ENCODE measurements around the gene KCNJ6. TPM values are rescaled to one million over a fixed set of nuclear protein-coding genes. Genes with fewer than 3 reads are reported as not detected.

The KCNJ6 gene
- total RNA-seq, 1 experiment from 2014 or later = 0.05 TPM

DNA sequence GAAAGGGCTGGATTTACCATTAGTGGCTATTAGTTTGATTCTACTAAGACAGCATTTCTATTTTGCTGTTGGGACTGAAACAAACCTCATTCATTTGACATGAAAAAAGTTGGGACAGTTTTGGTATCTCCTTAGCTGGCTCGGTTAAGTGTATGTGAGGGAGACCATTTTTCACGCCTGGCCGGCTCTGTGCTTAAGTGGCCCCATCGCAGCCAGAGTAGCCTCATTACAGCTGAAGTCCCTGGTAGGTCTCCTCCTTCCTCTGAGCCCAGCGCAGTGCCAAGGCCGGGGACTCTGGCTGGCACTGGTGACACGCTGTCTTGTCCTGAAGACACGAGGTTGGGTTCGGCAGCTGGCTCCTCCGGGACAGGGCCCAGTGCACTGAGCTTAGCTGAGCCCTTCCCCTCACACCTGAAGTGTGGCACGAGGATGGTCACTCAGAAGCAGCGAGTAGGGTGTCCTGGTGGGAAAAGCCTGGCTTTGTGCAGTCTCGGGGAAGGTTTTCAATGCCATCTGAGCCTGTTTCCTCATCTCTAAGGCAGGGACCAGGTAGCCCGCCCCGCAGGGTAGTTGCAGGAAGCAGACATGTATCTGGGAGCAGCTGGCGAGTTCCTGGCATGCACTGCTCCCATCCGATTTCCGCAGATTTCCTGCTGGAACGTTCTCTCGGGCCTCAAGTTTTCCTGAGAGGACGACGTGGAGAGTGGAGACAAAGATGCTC is 353.2 kb downstream of the KCNJ6 start:
- TSS peak; percentile 67 for BruUV-seq (replicated peaks)
- TF ChIP-seq, protein P1, sequence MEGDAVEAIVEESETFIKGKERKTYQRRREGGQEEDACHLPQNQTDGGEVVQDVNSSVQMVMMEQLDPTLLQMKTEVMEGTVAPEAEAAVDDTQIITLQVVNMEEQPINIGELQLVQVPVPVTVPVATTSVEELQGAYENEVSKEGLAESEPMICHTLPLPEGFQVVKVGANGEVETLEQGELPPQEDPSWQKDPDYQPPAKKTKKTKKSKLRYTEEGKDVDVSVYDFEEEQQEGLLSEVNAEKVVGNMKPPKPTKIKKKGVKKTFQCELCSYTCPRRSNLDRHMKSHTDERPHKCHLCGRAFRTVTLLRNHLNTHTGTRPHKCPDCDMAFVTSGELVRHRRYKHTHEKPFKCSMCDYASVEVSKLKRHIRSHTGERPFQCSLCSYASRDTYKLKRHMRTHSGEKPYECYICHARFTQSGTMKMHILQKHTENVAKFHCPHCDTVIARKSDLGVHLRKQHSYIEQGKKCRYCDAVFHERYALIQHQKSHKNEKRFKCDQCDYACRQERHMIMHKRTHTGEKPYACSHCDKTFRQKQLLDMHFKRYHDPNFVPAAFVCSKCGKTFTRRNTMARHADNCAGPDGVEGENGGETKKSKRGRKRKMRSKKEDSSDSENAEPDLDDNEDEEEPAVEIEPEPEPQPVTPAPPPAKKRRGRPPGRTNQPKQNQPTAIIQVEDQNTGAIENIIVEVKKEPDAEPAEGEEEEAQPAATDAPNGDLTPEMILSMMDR (IDR thresholded peaks at IDR 0.05; ENCODE audit: unreplicated experiment) = no peak
- Mint-ChIP-seq H3K9me3 (ENCODE audit: low read depth, unreplicated experiment) (peaks cover 6% of the 10 kb centered on the region), H3K4me1 (ENCODE audit: low read depth, unreplicated experiment) (peaks cover 15% of the 10 kb centered on the region), H3K36me3 (ENCODE audit: insufficient read depth, unreplicated experiment) (peaks cover 29% of the 10 kb centered on the region), H3K4me3 (ENCODE audit: low read depth, unreplicated experiment) (peak overlapping the region; percentile 80), H3K27ac (ENCODE audit: unreplicated experiment) (peak overlapping the region; percentile 39), H3K27me3 (ENCODE audit: unreplicated experiment) (peaks cover 12% of the 10 kb centered on the region)
- DNase-seq = peak; percentile 11
- intact Hi-C loops (cut with micrococcal nuclease; ENCODE audit: unreplicated experiment) = no loop called here
- CTCF ChIA-PET = interaction anchor here (0.6 to 1.9 kb wide), 9 partner anchors 19 to 755 kb away, joined by 3 to 5 read pairs (median 4); no protein-coding TSS in a partner anchor

DNA sequence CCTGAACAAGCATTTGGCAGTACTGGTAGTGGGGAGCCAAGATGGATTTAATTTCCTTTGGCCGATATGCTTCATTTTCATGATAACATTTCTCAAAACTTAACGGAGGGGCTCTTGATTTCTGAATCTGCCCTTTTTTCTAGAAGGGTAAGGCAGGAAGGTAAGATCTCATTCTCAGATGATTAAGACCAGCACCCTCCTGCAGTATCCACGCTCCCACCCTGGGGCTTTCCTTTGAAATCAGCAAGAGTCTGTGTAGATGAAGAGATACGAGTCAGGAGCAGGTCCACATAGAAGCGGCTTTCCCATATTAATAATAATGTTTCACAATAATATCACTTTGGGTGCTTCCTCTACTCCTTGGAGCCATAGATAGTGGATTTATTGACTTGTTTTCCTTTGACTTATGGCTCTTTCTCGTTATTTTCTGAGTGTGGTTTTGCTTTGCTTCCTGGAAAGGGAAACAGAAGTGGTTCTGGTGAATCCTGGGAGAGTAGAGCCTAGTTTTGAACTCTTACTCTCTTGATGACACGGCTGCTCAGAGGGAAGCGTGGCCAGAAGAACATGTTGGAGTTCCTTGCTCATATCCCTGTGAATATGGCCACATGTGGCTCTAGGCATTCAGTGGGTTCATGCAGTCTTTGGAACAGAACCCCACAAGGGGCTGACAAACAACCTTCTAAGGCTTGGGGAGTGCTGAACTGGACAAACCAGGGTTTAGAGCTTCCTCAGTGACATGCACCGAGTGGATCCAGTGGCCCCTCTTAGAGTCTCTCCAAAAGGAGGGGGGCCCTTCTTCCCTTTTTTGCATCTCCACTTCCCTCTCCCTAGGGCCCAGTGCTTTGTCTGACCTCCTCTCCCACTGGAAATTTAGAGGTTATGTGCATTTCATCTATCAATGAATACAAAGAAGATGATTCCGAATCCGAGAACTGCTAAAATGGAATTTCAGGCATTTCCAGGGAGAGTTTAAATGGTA is 354.0 kb downstream of the KCNJ6 start:
- Mint-ChIP-seq H3K27me3 (ENCODE audit: unreplicated experiment) (peaks cover 13% of the 10 kb centered on the region), H3K4me3 (ENCODE audit: low read depth, unreplicated experiment) (peak overlapping the region; percentile 80), H3K36me3 (ENCODE audit: insufficient read depth, unreplicated experiment) (peaks cover 29% of the 10 kb centered on the region), H3K4me1 (ENCODE audit: low read depth, unreplicated experiment) (peaks cover 15% of the 10 kb centered on the region), H3K27ac (ENCODE audit: unreplicated experiment) (no peak overlapping the region), H3K9me3 (ENCODE audit: low read depth, unreplicated experiment) (peaks cover 6% of the 10 kb centered on the region)
- DNase-seq = no peak
- BruUV-seq (replicated peaks) = no TSS peak
- TF ChIP-seq, protein P1 (IDR thresholded peaks at IDR 0.05; ENCODE audit: unreplicated experiment) = no peak
- CTCF ChIA-PET = interaction anchor here (1.3 kb wide), 1 partner anchor 99 kb away, joined by 4 read pairs; no protein-coding TSS in a partner anchor
- intact Hi-C loops (cut with micrococcal nuclease; ENCODE audit: unreplicated experiment) = no loop called here

DNA sequence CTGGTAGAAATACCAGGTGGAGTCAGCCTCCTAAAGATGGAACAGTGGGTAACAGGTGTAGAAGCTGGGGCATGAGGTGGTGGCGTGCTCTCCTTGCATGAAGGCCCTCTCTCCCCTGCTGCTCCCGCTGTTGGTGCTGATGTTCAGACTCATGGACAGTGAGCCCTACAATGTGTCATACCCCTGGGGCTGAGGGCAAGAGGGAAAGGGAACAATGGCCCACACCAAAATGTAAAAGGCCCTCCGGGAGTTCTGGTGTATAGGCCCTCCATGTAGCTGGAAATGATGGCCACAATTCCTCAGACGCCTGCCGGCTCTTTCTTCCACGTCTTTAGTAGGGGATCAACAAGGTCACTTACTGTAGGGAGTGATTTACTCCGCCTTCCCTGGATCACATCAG is 354.8 kb downstream of the KCNJ6 start:
- CTCF ChIA-PET = no interaction called here
- TF ChIP-seq, protein P1 (IDR thresholded peaks at IDR 0.05; ENCODE audit: unreplicated experiment) = no peak
- intact Hi-C loops (cut with micrococcal nuclease; ENCODE audit: unreplicated experiment) = no loop called here
- Mint-ChIP-seq H3K27me3 (ENCODE audit: unreplicated experiment) (peaks cover 13% of the 10 kb centered on the region), H3K4me1 (ENCODE audit: low read depth, unreplicated experiment) (peaks cover 15% of the 10 kb centered on the region), H3K27ac (ENCODE audit: unreplicated experiment) (no peak overlapping the region), H3K4me3 (ENCODE audit: low read depth, unreplicated experiment) (no peak overlapping the region), H3K9me3 (ENCODE audit: low read depth, unreplicated experiment) (peaks cover 6% of the 10 kb centered on the region), H3K36me3 (ENCODE audit: insufficient read depth, unreplicated experiment) (peaks cover 29% of the 10 kb centered on the region)
- DNase-seq = no peak
- BruUV-seq (replicated peaks) = no TSS peak

DNA sequence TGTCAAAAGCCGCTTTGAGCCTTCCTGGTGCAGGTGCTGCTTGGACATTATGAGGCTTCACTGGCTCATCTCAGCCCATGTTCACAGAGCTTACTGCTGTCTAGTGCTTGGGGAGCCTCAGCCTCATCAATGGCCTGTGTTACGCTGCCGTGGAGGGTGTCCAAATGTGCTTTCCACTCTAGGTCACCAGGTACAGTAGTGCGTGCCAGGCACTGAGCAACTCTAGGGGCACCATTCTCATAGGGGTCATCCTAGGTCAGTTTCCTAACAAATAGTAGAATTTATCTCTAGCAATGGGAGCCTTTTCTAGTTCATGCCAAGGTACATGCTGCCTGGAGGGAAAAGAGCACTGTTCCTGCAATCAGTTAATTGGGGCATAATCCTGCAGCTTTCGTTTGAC is 355.9 kb downstream of the KCNJ6 start:
- CTCF ChIA-PET = no interaction called here
- BruUV-seq (replicated peaks) = no TSS peak
- H3K4me3 Mint-ChIP-seq (ENCODE audit: low read depth, unreplicated experiment) = no peak overlapping the region
- H3K27me3 Mint-ChIP-seq (ENCODE audit: unreplicated experiment) = peaks cover 13% of the 10 kb centered on the region
- peaks cover 6% of the 10 kb centered on the region for H3K9me3 Mint-ChIP-seq (ENCODE audit: low read depth, unreplicated experiment)
- TF ChIP-seq, protein P1 (IDR thresholded peaks at IDR 0.05; ENCODE audit: unreplicated experiment) = no peak
- peaks cover 25% of the 10 kb centered on the region for H3K36me3 Mint-ChIP-seq (ENCODE audit: insufficient read depth, unreplicated experiment)
- no peak overlapping the region for H3K27ac Mint-ChIP-seq (ENCODE audit: unreplicated experiment)
- DNase-seq = no peak
- intact Hi-C loops (cut with micrococcal nuclease; ENCODE audit: unreplicated experiment) = no loop called here
- H3K4me1 Mint-ChIP-seq (ENCODE audit: low read depth, unreplicated experiment) = peaks cover 6% of the 10 kb centered on the region
